22Rv1 (cell line): ENCODE results near the gene CCDC30.

Experiments
- H3K27ac ChIP-seq: fragments of 450-650 bp; 2 replicates; pipeline ENCODE4 v1.5.1; 2017
- ZFX ChIP-seq: fragments of 450-650 bp; IDR thresholded peaks from 2 replicates; pipeline ENCODE4 v1.6.1; 2017; ENCODE audit warnings: antibody characterized with exemption, borderline replicate concordance
- TF ChIP-seq, protein P1 (sequence below): fragments of 450-650 bp; IDR thresholded peaks from 2 replicates; pipeline ENCODE4 v1.5.1; 2017; ENCODE audit warnings: mild to moderate bottlenecking

The CCDC30 gene

DNA sequence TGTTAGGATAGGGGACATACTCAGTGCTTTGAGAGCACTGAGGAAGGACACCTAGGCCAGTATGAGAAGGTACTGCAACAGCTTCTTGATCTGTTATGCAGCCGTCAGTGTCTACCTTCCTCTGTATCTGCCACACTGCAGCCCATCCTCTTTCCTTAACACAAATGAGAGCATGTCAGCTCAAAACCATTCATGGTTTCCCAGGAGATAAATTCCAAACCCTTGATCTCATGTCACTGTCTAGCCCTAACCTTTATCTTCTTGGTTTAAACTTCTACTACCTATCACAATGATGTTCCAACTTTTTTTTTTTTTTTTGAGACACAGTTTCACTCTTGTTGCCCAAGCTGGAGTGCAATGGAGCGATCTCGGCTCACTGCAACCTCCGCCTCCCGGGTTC, 8.7 kb upstream of the CCDC30 start:
- TF ChIP-seq, protein P1, sequence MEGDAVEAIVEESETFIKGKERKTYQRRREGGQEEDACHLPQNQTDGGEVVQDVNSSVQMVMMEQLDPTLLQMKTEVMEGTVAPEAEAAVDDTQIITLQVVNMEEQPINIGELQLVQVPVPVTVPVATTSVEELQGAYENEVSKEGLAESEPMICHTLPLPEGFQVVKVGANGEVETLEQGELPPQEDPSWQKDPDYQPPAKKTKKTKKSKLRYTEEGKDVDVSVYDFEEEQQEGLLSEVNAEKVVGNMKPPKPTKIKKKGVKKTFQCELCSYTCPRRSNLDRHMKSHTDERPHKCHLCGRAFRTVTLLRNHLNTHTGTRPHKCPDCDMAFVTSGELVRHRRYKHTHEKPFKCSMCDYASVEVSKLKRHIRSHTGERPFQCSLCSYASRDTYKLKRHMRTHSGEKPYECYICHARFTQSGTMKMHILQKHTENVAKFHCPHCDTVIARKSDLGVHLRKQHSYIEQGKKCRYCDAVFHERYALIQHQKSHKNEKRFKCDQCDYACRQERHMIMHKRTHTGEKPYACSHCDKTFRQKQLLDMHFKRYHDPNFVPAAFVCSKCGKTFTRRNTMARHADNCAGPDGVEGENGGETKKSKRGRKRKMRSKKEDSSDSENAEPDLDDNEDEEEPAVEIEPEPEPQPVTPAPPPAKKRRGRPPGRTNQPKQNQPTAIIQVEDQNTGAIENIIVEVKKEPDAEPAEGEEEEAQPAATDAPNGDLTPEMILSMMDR = no peak
- no peak for TF ChIP-seq ZFX

DNA sequence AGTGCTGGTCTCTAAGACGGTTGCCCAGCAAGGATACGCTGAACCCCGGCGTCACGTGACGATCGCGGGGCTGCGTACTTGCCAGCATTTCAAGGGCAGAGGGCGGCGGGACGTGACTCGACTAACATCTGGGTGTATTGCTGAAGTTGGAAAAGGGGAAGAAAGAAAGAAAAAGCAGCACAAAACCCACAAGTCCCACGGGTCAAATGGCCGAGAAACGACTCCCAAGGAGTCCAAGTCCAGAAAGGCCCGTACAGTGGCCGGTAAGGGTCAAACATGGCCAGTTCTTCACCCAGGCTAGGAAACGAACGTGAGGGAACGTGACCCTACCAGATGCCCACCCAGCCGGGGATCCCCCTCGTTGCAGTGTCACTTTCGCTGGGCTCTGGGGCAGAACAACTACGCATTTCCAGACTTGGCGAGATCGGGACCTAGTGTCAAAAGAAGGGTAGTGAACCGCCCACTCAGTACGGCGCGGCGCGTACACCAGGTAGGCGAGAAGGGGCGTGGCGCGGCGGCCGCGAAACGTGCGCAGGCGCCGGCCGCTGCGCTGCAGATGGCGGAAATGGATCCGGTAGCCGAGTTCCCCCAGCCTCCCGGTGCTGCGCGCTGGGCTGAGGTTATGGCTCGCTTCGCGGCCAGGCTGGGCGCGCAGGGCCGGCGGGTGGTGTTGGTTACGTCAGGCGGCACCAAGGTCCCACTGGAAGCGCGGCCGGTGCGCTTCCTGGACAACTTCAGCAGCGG, 6.9 kb upstream of the CCDC30 start, which contains the start of the genes PPCS and ZMYND12:
PPCS (plus strand) TSS at position 534 of the 744 bp plus-strand sequence; CDS start at position 557, 23 bp downstream.
ZMYND12 (minus strand) TSS at position 13 of the 744 bp plus-strand sequence. CDS start 25 bp downstream, outside the sequence.
- TF ChIP-seq, protein P1 = no peak
- TF ChIP-seq ZFX = no peak

More for the DNA sequence above, 8.7 kb upstream of the CCDC30 start:
- H3K27ac ChIP-seq = no peak overlapping the region

DNA sequence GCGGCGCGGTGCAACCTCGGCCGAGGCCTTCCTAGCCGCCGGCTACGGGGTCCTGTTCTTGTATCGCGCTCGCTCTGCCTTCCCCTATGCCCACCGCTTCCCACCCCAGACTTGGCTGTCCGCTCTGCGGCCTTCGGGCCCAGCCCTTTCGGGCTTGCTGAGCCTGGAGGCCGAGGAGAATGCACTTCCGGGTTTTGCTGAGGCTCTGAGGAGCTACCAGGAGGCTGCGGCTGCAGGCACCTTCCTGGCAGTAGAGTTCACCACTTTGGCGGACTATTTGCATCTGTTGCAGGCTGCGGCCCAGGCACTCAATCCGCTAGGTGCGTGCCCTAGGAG, 6.4 kb upstream of the CCDC30 start:
- H3K27ac ChIP-seq = peak overlapping the region; percentile 88

More for the DNA sequence above, 6.9 kb upstream of the CCDC30 start, which contains the start of the genes PPCS and ZMYND12:
- peak within 1 kb of the TSS; percentile 88 for H3K27ac ChIP-seq

DNA sequence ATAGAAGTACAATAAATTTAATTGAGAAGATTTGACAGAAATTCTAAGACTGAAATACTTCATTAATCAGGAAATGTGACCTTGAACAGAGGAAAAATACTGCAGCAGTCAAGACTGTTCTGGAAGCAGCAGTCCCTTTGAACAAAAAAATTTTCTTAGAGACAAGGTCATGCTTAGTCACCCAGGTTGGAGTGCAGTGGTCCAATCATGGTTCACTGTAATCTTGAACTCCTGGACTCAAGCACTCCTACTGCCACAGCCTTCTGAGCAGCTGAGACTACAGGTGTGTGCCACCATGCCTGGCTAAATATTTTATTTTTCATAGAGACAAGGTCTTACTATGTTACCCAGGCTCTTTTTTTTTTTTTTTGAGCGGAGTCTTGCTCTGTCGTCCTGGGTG, 1.9 kb upstream of the CCDC30 start:
- no peak for TF ChIP-seq ZFX
- TF ChIP-seq, protein P1 = no peak
- H3K27ac ChIP-seq = peak overlapping the region; percentile 78

More for the DNA sequence above, 6.4 kb upstream of the CCDC30 start:
- TF ChIP-seq, protein P1 = no peak
- no peak for TF ChIP-seq ZFX

DNA sequence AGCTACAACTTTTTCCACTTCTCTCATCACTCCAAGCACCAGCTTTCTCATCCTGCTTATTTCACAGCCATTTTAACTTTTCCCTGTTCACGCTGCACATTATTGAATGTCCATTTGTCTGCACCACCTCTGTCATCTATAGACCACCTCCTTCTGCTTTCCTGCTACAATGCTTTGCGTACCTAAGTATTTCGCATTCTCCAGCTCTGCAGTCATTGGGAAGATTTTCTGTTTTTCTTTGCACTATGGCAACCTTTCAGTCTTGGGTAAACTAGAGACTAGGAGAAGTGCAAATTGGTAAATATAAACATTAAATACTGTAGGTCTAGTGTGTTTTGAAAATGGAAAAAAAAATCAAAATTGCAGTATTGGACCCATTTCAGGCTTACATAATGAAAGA, 835 bp downstream of the CCDC30 start:
- H3K27ac ChIP-seq = no peak overlapping the region
- TF ChIP-seq ZFX = no peak
- TF ChIP-seq, protein P1 = no peak

DNA sequence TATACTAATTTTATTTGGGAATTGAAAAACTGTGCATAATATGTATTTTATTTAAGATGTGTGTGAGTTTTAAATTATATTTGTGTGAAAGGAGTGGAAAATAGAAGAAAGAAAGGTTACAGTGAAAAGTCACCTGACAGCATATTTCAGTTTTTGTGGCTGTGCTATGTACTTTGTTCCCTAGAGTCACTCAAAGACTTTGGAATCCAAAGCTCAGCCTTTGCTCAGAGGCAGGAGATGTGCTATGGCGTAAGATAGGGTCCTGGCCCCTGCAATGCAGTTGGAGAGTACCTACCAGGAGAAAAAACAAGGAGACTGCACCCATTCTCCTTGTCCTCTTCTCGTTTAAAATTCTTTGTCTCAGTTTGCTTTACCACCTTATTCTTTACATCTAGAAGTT, 2.9 kb downstream of the CCDC30 start:
- TF ChIP-seq, protein P1 = no peak
- no peak for TF ChIP-seq ZFX
- no peak overlapping the region for H3K27ac ChIP-seq

DNA sequence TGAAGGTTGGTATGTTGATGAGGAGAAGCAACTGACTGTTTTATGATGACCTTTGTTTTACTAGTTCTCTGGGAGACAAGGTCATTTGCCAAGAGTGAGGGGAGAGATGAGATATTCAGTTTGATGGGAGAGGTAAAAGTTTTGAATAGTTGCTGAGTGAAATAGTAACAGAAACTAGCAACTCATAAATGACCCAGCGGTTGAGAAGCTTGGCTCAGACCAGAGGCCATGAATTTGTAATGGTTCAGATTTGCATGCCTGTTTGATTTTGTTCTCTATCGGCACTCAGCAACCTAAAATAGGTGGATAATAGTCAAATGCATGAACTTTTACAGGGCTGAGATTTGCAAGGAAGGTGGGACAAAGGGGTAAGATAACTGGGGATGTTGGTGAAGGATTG, 6.6 kb downstream of the CCDC30 start:
- TF ChIP-seq, protein P1 = no peak
- TF ChIP-seq ZFX = no peak
- no peak overlapping the region for H3K27ac ChIP-seq
